Measurements from ENCODE around the gene RAC2.

RAC2 gene

DNA sequence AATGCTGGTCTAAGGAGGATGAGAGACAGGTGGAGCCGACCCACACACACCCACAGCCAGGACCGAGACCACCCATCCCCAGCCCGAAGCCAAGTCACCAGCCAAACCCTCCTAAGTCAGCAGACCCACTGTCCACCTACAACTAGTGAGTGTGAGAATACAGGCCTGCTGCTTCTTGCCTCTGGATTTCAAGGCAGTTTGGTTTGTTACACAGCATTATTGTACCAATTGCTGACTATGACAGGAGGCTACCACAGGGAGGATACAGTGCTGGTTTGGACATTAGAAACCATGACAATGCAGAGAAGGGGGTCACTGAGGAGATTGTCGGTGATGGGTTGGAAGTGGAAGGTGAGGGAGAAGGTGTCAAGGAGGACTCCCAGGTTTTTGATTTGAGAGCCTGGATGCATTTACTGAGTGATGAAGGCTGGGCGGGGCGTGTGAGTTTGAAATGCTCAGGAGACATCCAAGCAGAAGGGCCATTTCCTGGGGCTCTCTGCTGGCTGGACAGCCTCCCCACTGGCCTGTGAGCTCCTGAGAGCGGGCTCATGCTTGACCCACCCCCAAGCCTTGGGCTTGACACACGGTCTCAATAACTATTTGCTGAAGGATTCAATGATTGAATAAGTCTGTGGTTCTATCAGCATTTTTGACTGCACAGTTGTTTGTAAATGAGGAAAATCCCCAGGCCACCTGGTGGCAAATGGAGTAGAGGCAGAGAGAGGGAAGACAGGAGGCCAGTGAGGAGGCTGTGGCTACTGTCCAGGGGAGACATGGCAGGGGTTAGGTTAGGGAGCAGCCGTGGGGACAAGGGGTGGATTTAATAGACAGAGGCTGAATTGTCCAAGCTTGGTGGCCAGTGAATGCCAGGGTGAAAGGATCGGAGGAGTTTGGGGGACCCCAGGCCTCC, 22.4 kb downstream of the RAC2 start:
- DNase-seq (ENCODE audit: low read depth in 2 of 2), result no peak

DNA sequence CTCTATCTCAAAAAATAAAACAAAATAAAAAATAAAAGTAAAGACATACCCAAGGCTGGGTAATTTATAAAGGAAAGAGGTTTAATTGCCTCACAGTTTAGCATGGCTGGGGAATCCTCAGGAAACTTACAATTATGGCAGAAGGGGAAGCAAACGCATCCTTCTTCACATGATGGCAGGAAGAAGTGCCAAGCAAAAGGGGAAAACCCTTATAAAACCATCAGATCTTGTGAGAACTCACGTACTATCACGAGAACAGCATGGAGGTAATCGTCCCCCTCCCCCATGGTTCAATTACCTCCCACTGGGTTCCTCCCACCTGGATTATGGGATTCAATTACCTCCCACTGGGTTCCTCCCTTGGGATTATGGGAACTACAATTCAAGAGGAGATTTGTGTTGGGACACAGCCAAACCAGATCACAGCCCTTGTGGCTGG, 23.5 kb downstream of the RAC2 start:
- no peak for DNase-seq (ENCODE audit: low read depth in 2 of 2)

DNA sequence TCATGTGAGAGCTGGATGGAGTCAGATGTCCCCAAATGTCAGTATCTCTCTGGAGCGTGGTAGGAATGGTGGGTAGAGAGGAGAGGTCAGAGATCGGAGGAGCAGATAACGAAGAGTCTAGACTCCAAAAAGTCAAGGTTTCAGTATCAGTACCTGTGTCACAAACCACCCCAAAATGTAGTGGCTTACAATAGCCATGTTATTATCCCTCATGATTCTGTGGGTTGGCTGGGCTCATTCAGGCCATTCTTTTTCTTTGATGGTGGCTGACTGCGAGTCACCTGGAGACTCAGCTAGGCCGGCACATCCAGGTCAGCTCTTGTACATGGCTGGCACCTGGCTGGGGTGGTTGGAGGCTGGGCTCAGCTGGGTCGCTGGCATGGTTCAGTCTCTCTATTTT, 24.5 kb downstream of the RAC2 start:
- DNase-seq (ENCODE audit: low read depth in 2 of 2), result no peak

DNA sequence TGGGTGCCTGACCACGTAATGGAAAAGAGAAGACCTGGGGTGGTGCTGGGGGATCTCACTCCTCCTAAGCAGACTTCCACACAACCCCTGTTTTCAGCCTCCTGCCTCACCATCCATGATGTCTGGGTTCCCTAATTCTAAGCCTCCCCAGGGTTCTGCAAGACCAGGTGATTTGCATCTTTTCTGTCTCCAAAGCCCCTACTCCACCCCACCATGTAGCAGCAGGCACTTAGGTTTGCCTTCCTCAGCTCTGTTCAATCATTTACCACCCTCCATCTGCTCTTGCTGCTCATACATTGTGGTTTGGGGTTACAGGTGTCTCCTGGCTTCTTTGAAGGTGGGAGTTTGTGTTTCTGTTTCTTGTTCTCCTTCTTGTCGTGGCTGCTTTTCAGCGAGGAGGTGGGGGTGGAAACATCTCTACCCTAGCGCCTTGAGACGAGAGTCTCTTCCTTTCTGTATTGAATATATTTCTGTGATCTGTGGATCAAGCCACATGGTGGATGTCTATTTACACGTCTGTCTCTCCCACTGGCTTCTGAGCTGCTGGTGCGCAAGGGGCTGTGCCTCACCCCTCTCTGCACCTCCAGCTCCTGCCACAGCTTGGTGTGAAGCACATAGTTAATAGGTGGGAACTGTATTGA, 25.2 kb downstream of the RAC2 start:
- no peak for DNase-seq (ENCODE audit: low read depth in 2 of 2)

DNA sequence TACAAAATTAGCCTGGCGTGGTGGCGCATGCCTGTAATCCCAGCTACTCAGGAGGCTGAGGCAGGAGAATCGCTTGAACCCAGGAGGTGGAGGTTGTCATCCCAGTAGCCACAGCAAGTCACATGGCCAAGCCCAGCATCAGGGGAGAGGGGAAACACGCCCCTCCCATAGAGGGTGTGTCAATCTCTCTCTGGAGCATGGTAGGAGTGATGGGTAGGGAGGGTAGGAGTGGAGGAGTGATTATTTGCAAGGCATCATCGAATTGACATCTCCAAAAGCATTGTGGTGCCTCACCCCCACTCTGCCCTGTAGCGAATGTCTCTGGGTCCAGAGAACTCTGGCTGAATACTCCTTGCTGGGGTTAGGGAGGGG, 25.7 kb downstream of the RAC2 start:
- no peak for DNase-seq (ENCODE audit: low read depth in 2 of 2)

DNA sequence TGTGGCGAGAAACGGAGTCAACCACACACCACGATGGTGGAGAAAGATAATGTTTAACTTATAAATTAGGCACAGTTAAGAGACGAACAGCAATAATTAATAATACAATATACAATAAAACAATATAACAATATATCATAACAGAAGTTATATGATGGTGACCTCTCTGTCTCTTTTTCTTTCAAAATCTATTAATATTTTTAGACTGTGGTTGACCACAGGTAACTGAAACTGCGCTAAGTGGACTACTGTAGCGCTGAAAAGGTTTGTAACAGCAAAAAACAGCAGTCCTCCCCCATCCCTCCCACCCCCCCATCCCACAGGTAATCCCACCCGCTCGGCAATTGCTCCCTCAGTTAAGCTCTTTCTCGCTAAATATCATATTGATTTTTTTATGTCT, 28.2 kb downstream of the RAC2 start:
- DNase-seq (ENCODE audit: low read depth in 2 of 2), result no peak

DNA sequence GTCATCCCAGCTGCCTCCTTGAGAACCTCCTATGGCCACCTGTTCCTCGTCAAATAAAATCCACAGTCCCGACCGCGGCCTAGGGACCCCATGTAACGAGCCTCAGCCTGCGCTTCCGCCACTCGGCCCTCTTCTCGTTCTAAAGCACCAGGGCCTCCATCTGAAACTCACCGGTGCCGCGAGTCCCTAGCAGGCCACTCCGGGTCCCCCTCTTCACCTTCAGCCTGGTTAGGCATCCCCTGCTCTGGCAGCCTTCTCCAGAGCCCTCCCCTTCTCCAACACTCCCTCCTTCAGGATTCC, 29.4 kb downstream of the RAC2 start:
- no peak for DNase-seq (ENCODE audit: low read depth in 2 of 2)

DNA sequence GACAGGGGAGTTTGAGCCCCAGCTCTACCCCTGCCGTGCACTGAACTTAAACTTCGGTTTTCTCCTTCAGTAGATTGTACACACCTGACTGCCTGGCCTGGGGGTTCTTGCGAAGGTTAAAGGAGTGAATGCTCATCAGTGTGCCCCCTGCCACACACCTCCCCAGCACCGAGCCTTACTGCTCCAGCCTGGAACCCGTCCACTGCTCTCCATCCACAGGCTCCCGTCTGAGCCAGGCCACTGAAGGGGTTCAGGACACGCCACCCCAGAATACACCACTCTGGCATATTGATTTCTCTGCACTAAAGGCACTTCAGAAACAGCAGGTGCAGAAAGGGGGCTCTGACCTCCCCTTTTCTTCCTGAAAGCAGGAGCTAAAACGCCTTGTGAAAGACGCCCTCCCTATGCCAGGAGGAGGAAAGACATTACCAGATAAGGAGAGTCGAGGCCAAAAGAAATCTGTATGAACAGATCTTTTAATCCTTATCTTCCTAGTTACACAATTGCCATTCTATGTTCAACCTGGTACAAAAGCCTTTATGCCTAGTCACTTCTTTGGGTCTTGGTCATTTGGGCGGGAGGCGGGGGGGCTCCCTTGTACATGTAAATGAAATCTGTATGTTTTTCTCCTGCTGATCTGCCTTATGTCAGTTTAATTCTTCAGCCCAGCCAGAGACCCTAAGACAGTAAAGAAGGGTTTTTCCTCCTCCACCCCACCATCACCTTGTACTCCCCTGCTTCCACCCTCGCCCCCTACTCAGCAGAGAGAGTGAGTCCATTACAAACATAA, 29.9 kb downstream of the RAC2 start:
- DNase-seq (ENCODE audit: low read depth in 2 of 2), result no peak

DNA sequence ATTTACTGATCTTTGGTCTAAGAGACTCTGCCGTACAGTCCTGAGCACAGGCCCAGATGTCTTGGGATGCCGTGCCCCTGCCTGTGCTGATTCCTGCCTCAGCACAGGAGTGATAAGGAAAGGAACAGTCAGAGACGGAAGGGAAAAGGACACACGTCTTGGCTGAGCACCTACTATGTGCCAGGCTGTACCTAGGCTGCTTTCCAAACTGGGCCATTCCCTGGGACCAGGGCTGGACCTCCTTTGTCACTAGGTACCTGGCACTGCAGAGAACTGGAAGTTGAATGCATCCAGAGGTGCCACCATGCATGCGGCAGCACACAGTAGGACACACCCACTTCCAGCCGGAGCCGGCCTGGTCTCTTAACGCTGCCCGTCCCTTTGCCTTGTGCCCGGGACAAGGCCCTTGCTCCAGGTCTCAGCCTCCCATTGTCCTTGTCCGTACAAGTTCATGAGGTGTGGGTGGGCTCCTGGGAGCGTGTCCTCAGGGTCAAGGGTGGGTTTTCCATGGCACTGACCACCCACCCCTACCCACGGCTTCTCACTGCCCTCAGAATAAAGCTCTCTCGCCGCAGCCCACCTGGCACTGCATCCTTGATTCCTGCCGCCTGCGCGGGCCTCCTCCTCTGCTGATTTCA, 30.7 kb downstream of the RAC2 start:
- no peak for DNase-seq (ENCODE audit: low read depth in 2 of 2)

DNA sequence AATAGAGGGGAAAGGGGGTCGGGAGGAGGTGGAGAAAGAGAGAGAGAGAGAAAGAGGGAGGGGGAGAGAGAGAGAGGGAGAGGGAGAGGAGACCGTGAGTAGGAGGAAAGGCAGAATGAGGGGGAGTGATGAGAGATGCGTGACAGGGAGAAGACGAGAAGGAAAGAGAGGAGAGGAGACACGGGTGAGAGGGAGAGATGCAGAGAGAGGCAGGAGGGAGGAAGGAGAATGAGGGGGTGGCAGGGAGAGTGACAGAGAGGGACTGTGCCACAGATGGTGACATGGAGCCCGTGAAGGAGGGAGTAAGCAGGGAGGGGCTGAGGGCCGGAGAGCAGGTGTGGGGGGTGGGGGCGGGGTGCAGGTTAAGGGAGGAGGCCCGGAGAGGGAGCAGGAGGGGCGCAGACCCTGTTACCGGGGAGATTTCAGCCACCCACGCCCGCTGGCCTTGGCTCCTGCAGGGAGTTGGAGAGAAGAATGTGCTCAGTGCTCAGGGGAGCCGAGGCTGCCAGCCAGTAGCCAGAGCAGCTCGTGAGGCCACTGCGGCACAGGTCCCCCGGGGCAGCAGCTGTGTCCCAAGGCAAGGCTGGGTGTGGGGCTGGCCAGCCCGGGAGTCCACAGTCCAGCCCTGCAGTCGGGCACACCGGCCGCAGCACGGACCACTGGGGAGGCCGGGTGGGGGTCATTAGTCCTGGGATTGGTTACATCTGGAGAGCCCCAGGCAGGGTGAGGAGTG, 31.7 kb downstream of the RAC2 start, which contains the start of gene SSTR3:
Gene SSTR3 (minus strand): TSS at position 304 of the 733 bp plus-strand sequence. CDS start 4,674 bp downstream, outside the sequence.
- DNase-seq (ENCODE audit: low read depth in 2 of 2), result no peak

DNA sequence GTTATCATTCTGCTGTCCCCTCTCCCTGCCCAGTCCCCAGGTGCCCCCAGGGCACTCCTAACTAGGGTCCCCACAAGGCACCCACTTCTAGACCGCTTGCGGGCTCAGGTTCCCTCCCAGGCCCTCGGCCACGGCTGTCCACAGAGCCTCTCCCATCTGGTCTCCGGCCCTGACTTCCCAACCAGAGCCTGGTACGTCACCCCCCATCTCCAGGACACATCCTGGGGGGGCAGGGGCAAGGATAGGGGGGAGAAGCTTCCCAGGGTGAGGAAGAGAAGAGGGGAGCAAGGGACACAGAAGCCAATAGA, 32.2 kb downstream of the RAC2 start:
- no peak for DNase-seq (ENCODE audit: low read depth in 2 of 2)

DNA sequence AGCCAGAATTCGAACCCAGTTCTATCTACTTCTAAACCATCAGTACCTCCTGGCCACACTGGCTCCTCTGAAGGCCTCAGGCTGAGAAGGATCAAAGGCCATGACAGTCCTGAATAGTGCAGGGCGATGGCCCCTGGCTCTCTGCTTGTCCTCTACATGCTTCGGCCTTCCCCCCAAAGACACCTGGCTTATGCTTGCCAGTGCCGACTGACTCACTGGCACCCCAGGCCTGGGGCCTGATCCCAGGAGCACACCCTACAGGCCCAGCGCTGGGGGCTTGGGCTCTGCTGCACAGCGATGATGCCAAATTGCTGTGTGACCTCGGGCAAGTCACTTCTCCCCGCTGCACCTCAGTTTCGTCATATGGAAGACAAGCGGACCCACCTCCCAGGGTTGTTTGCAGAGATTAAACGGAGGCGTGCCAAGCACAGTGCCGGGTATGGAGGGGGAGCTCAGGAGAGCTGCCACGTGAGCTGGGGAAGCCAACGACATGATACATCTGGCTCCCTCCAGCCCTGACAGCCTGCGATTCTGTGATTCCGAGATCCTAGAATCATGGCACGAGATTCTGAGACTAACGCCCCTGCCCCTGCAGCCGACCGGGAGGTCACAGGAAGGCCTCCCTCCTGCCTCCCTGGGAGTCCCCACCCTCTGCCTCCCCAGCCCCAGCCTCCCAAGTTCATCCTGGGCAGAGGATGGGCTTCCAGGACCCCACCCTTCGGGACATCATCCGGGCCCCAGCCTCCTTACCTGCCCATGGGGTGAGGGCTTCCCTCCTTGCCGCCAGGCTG, 32.8 kb downstream of the RAC2 start:
- no peak for DNase-seq (ENCODE audit: low read depth in 2 of 2)

DNA sequence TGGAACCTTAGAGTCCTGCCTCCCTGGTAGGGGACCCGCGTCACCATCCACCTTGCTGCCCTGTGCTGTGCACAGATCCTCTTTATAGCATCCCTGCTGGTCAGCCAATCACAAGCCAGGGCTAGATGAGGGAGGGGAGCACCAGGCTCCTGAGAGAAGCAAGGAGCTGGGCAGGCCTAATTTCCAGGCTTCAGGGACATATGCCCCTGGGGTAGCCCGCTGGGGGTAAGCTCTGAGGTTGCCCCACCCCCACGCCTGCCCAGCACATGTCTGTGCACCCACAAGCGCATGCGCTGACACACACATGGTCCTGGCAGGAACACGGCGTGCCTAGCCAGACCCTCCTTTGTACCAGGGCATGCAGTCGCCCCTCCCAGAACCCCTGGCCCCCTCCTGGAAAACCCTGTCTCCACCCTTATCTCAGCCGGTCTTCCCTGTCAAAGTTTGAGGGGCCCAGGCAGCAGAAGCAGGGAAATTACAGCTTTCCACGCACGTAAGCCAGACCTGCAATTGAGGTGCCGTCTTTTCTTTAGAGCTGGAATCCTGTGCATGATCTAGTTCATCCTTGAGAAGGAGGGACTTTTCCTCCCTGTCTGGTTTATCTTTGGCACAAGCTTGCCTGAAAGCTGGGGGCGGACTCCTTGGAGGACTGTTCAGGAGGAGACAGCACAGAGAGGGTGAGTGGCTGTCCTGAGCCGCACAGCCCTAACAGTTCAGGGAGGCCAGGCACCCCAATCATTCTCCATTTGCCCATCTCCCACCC, 33.8 kb downstream of the RAC2 start:
- no peak for DNase-seq (ENCODE audit: low read depth in 2 of 2)

DNA sequence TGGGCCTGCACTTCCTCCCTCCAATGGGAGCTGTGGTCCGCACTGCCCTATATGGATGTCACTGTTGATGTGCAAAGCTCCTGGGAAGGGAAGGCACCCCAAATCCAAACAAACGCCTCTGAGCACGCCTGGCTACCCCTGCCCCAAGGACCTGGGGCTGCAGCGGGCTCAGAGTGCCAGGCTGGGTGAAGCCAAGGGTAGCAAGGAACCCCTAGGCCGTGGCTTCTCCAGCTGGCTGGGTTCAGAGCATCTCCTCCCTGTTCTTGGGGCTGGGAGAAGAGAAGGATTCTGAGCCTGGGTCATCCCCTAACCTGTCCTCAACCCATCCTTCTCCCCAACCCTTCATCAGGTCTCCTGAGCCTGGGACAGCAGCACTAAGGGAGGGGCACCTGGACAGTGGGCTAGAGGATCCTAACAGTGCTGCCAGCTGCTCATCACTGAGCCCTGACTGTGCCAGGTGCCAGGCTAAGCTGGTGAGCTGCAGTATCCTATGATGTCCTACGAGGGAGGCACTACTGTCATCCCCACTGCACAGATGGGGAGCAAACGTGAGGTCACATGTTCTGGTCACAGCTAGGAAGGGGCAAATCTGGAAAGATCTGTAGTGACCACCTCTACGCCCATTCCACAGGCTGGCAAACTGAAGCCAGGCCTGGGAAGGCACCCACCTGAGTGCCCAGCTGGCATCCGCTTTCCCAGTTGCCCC, 34.8 kb downstream of the RAC2 start:
- no peak for DNase-seq (ENCODE audit: low read depth in 2 of 2)

DNA sequence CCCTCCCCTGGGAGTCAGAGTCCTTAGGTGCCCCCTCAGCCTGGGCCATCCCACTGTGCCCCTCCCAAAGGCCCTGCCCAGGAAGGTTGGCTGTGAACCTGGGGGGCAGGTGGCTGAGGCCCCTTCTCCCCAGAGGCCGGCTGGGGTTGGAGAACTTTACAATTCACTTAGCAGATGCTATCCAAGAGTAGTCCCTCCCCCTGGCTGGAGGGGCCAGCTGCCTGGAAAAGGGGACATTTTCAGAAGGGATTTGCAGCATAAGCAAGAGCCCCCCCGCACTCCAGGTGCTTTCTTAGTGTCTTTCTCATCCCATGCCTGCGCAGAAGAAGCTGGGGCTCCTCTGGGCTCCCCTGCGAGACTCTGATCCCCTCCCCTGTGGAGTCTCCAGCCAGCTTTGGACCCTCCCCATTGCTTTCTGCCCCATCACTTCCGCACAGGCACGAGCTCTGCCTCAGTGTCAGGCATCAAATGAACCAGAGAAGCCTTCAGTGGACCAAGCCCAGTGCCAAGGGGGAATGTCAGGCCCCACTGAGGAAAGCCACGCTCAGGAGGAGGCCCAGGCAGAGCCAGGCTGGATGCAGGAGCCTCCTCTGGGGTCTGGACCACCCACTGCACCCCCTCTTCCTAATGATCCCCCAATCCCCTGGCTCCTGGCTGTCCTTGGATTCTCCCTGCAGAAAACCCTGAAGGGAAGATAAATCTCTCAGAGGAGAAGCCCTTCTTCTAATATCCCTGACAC, 35.5 kb downstream of the RAC2 start:
- DNase-seq (ENCODE audit: low read depth in 2 of 2), result no peak

DNA sequence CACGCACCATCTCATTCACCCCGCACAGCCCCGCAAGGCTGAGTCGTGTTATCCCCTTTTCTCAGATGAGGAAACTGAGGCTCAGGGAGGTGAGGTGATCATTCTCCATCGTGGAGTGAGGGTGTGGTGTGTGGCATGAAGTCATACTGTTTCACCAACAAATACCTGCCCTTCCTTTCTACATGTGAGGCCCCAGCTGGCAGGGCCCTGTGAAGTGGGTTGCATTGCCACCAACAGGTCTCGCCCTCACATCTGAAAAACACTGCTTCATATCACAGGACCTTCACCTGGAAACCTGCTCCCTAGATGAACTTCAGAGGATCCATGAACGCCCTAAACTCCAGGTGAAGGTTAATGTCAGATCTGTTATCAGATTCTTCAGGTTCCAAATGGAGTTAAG, 36.1 kb downstream of the RAC2 start:
- DNase-seq (ENCODE audit: low read depth in 2 of 2), result no peak

DNA sequence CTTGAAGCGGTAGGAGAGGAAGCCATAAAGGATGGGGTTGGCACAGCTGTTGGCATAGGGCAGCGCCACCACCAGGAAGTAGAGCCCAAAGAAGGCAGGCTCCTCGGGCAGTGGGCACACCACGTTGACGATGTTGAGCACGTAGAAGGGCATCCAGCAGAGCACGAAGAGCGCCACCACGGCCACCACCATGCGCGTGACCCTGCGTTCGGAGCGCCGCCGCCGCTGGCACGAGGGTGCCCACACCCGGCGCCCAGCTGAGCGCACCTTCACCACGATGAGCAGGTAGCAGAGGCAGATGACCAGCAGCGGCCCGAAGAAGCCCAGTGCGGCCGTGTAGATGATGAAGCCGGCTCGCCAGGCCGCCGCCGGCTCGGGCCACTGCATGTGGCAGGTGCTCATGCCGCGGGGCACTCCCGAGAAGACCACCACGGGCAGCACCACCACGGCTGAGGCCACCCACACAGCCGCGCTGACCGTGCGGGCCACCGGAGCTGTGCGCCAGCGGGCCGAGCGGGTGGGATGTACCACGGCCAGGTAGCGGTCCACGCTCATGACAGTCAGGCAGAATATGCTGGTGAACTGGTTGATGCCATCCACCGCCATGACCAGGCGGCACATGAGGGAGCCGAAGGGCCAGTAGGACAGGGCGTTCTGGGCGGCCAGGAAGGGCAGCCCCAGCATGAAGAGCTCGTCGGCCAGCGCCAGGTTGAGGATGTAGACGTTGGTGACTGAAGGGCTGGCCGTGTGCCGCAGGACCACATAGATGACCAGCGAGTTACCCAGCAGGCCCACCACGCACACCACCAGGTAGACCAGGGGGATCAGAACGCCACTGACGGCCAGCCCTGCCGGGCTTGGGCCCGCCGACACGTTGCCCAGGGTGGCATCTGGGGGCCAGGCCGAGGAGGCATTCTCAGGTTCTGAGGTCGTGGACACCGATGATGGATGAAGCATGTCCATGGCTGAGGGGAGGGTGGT, 36.9 kb downstream of the RAC2 start:
- DNase-seq (ENCODE audit: low read depth in 2 of 2), result no peak
